COLO829 (cell line): Measurements from ENCODE around the gene SETBP1.

Source experiments
- DNase-seq: peaks from one replicate; pipeline ENCODE4 v3.0.0; 2012; ENCODE audit warnings: low spot score

Gene SETBP1

DNA sequence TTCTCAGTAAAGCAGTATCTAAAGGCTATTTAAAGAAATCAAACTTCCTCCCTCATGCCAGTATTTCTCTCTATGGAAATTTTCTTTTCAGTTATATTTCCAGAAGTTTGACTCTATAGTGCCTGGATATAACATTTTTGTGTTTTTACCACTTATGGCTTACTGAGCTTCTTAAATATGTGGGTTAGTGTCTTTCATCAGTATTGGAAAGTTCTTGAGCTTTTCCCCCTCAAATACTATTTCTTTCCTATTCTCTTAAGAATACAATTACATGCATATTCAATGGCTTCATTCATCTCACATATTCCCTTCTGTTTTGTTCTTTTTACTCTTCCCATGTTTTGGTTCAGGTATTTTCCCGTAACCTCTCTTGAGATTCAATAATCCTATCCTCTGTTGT, 432.0 kb downstream of the SETBP1 start:
- no peak for DNase-seq

GRCh38 chr18:45116116-45116515, 435.4 kb downstream of the SETBP1 start:
- no peak for DNase-seq
